CD4-positive, alpha-beta T cell treated with Interleukin-6 for 4 hours (primary cell): ENCODE results near the gene KIAA0232.
"Not testable (repeated sequence)": the region's sequence is repeated elsewhere in the genome, so short reads cannot be mapped to it uniquely, and the experiment has no call there.

Source experiments
- DNase-seq: peaks from one replicate; pipeline ENCODE4 v3.0.0-alpha.2; 2020; ENCODE audit warnings: mixed read lengths

KIAA0232 gene

GRCh38 chr4:6889101-6889735 lies 106.7 kb downstream of the KIAA0232 start:
- DNase-seq = no peak

- no peak for DNase-seq
Measured at GRCh38 chr4:6889736-6890324, 107.3 kb downstream of the KIAA0232 start.

GRCh38 chr4:6890358-6890757 lies 107.8 kb downstream of the KIAA0232 start:
- DNase-seq = no peak

GRCh38 chr4:6890971-6891370 lies 108.4 kb downstream of the KIAA0232 start:
- DNase-seq = not testable (repeated sequence)

GRCh38 chr4:6891436-6892170 lies 109.1 kb downstream of the KIAA0232 start:
- no peak for DNase-seq

- peak; percentile 55 for DNase-seq
Measured at GRCh38 chr4:6892190-6892908, 109.8 kb downstream of the KIAA0232 start.

- no peak for DNase-seq
Measured at GRCh38 chr4:6892909-6893202, 110.3 kb downstream of the KIAA0232 start.

GRCh38 chr4:6893449-6894085 lies 111.0 kb downstream of the KIAA0232 start:
- DNase-seq = no peak

GRCh38 chr4:6894086-6894478 lies 111.6 kb downstream of the KIAA0232 start:
- DNase-seq = no peak

- DNase-seq = no peak
Measured at GRCh38 chr4:6894528-6895498, 112.3 kb downstream of the KIAA0232 start.

- no peak for DNase-seq
Measured at GRCh38 chr4:6896035-6896434, 113.5 kb downstream of the KIAA0232 start.

GRCh38 chr4:6898763-6899162 lies 116.2 kb downstream of the KIAA0232 start:
- DNase-seq = peak; percentile 28

- DNase-seq = no peak
Measured at GRCh38 chr4:6900181-6900812, 117.8 kb downstream of the KIAA0232 start.

- DNase-seq = no peak
Measured at GRCh38 chr4:6900956-6901355, 118.4 kb downstream of the KIAA0232 start.

- no peak for DNase-seq
Measured at GRCh38 chr4:6901669-6902317, 119.3 kb downstream of the KIAA0232 start.

GRCh38 chr4:6902318-6903042 lies 120.0 kb downstream of the KIAA0232 start:
- DNase-seq = no peak

GRCh38 chr4:6905516-6906445 lies 123.3 kb downstream of the KIAA0232 start:
- DNase-seq = no peak

- not testable (repeated sequence) for DNase-seq
Measured at GRCh38 chr4:6906486-6906885, 124.0 kb downstream of the KIAA0232 start.

GRCh38 chr4:6907658-6908191 lies 125.2 kb downstream of the KIAA0232 start:
- peak; percentile 57 for DNase-seq
